Measurements from ENCODE around the gene NRG3. TPM values are rescaled to one million over a fixed set of nuclear protein-coding genes. Genes with fewer than 3 reads are reported as not detected.

Gene NRG3
- total and polyA plus RNA-seq, 2 donors (not counting 1 experiment from before 2014, with no cell fraction given) = 0.06 TPM; not detected in 1

- Histone ChIP-seq H3K27ac (ENCODE audit: low read length in 2 of 2) (no peak overlapping the region), H2AFZ (ENCODE audit: insufficient read depth, low read depth, low read length, poor library complexity, severe bottlenecking) (no peak overlapping the region), H3K9ac (ENCODE audit: low read length) (no peak overlapping the region), H4K20me1 (ENCODE audit: control insufficient read depth, insufficient read depth, low read length, poor library complexity, severe bottlenecking) (no peaks in the 10 kb centered on the region), H3K4me1 (ENCODE audit: control insufficient read depth in 2 of 2, insufficient read depth in 2 of 2, low read length in 2 of 2) (no peaks in the 10 kb centered on the region), H3K4me3 (ENCODE audit: control extremely low read depth in 1 of 5, extremely low read depth in 1 of 5, insufficient read depth in 1 of 5, low read depth in 2 of 5, low read length in 4 of 5) (no peak overlapping the region), H3K9me3 (ENCODE audit: control extremely low read depth in 1 of 3, control insufficient read depth in 2 of 3, insufficient read depth in 1 of 3, low read length in 2 of 3) (peaks cover 0 to 5% (median 0%) of the 10 kb centered on the region in 3 donors), H3K79me2 (ENCODE audit: control insufficient read depth, insufficient read depth, low read length) (no peaks in the 10 kb centered on the region), H3K4me2 (replicated peaks; ENCODE audit: low read depth, low read length, poor library complexity, severe bottlenecking) (no peak overlapping the region), H3K27me3 (replicated peaks in 1 of 4; ENCODE audit: control extremely low read depth in 1 of 4, control insufficient read depth in 3 of 4, insufficient read depth in 4 of 4, low read length in 3 of 4) (no peaks in the 10 kb centered on the region), H3K36me3 (replicated peaks in 1 of 2; ENCODE audit: control extremely low read depth in 1 of 2, control insufficient read depth in 1 of 2, extremely low read depth in 1 of 2, insufficient read depth in 2 of 2, low read length in 1 of 2) (no peaks in the 10 kb centered on the region)
- intact Hi-C loops (cut with micrococcal nuclease) = no loop called here
- TF ChIP-seq CTCF (IDR thresholded peaks at IDR 0.05) (no peak), EZH2 (IDR thresholded peaks at IDR 0.05; ENCODE audit: borderline replicate concordance, insufficient read depth, low read depth, low read length, poor library complexity, severe bottlenecking) (no peak)
- Mint-ChIP-seq H3K4me3 (no peak overlapping the region), H3K27me3 (no peaks in the 10 kb centered on the region), H3K27ac (no peak overlapping the region), H3K9me3 (ENCODE audit: insufficient read depth) (peaks cover 13% of the 10 kb centered on the region), H3K4me1 (no peaks in the 10 kb centered on the region)
- POLR2A ChIA-PET = no interaction called here
- CTCF ChIA-PET = no interaction called here
- DNase-seq (no peak), ATAC-seq (ENCODE audit: low read depth) (no peak)
- WGBS (ENCODE audit: insufficient coverage) = no CpG with 5 or more reads among the region's 2 CpGs
Observed at GRCh38 chr10:81969136-81969535, 94.1 kb downstream of the NRG3 start.

DNA sequence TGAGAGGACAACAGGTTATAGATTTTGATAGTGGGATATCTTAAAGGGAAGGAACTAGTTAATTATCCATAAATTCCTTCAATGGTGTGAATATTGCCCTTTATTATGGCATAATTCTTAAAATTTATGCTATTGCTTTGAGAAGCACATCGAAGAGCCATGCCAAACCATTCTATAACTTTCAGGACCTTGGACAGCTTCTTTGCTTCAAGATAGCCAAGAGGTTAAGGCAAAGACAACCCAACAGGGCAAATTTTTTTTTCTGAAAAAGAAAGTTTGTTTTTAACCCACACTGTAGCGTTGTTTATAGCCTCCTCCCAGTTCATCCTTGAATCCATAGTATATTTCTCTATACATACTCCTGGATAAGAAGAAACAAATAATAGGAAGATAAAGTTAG is 103.2 kb downstream of the NRG3 start:
- POLR2A ChIA-PET = no interaction called here
- Histone ChIP-seq H3K9ac (ENCODE audit: low read length) (no peak overlapping the region), H3K4me3 (ENCODE audit: control extremely low read depth in 1 of 5, extremely low read depth in 1 of 5, insufficient read depth in 1 of 5, low read depth in 2 of 5, low read length in 4 of 5) (no peak overlapping the region), H3K9me3 (ENCODE audit: control extremely low read depth in 1 of 3, control insufficient read depth in 2 of 3, insufficient read depth in 1 of 3, low read length in 2 of 3) (peaks cover 0 to 6% (median 4%) of the 10 kb centered on the region in 3 donors), H3K36me3 (replicated peaks in 1 of 2; ENCODE audit: control extremely low read depth in 1 of 2, control insufficient read depth in 1 of 2, extremely low read depth in 1 of 2, insufficient read depth in 2 of 2, low read length in 1 of 2) (no peaks in the 10 kb centered on the region), H3K4me2 (replicated peaks; ENCODE audit: low read depth, low read length, poor library complexity, severe bottlenecking) (no peak overlapping the region), H3K27me3 (replicated peaks in 1 of 4; ENCODE audit: control extremely low read depth in 1 of 4, control insufficient read depth in 3 of 4, insufficient read depth in 4 of 4, low read length in 3 of 4) (no peaks in the 10 kb centered on the region), H3K4me1 (ENCODE audit: control insufficient read depth in 2 of 2, insufficient read depth in 2 of 2, low read length in 2 of 2) (no peaks in the 10 kb centered on the region), H4K20me1 (ENCODE audit: control insufficient read depth, insufficient read depth, low read length, poor library complexity, severe bottlenecking) (no peaks in the 10 kb centered on the region), H3K27ac (ENCODE audit: low read length in 2 of 2) (no peak overlapping the region), H2AFZ (ENCODE audit: insufficient read depth, low read depth, low read length, poor library complexity, severe bottlenecking) (no peak overlapping the region), H3K79me2 (ENCODE audit: control insufficient read depth, insufficient read depth, low read length) (no peaks in the 10 kb centered on the region)
- intact Hi-C loops (cut with micrococcal nuclease) = no loop called here
- Mint-ChIP-seq H3K9me3 (ENCODE audit: insufficient read depth) (peaks cover 3% of the 10 kb centered on the region), H3K27me3 (no peaks in the 10 kb centered on the region), H3K4me1 (no peaks in the 10 kb centered on the region), H3K27ac (no peak overlapping the region), H3K4me3 (no peak overlapping the region)
- ATAC-seq (ENCODE audit: low read depth) (no peak), DNase-seq (no peak)
- CTCF ChIA-PET = no interaction called here
- TF ChIP-seq EZH2 (IDR thresholded peaks at IDR 0.05; ENCODE audit: borderline replicate concordance, insufficient read depth, low read depth, low read length, poor library complexity, severe bottlenecking) (no peak), CTCF (IDR thresholded peaks at IDR 0.05) (no peak)
- WGBS (ENCODE audit: insufficient coverage) = no CpG with 5 or more reads among the region's 2 CpGs
